SU-DHL-6 (cell line): Measurements from ENCODE around the gene SOD3.

Experiments
- H2AFZ ChIP-seq: fragments of 200-600 bp; sonication (generic); 2 replicates; pipeline ENCODE4 v1.6.1; 2014; ENCODE audit warnings: low read depth, mild to moderate bottlenecking, moderate library complexity, mixed read lengths, antibody characterized with exemption, low read length; ENCODE audit not compliant: severe bottlenecking
- H3F3A ChIP-seq: fragments of 200-600 bp; shearing (Covaris generic); 2 replicates; pipeline ENCODE4 v1.6.0; 2016; ENCODE audit warnings: antibody characterized with exemption, mild to moderate bottlenecking; ENCODE audit not compliant: insufficient read depth
- H3K27ac ChIP-seq: fragments of 200-600 bp; sonication (generic); 2 replicates; pipeline ENCODE4 v1.5.1; 2016; ENCODE audit warnings: low read depth, mild to moderate bottlenecking, low read length, moderate library complexity, mixed read lengths
- H3K27me3 ChIP-seq: fragments of 200-600 bp; sonication (generic), shearing (Covaris generic); 2 replicates; pipeline ENCODE4 v1.6.0; 2014; ENCODE audit warnings: mild to moderate bottlenecking, low read length
- H3K36me3 ChIP-seq: fragments of 200-600 bp; sonication (generic); 2 replicates; pipeline ENCODE4 v1.6.1; 2014; ENCODE audit warnings: mild to moderate bottlenecking, low read length, mixed read lengths
- H3K4me2 ChIP-seq: fragments of 300-600, 200-600 bp; shearing (Covaris generic), sonication (generic); 2 replicates; pipeline ENCODE4 v1.6.0; 2014; ENCODE audit warnings: low read length, low read depth, mild to moderate bottlenecking; ENCODE audit not compliant: poor library complexity, severe bottlenecking
- H3K4me3 ChIP-seq: fragments of 200-600 bp; sonication (generic); 2 replicates; pipeline ENCODE4 v1.5.1; 2014; ENCODE audit warnings: antibody characterized with exemption, low read length, mild to moderate bottlenecking, mixed read lengths; ENCODE audit not compliant: insufficient read depth, poor library complexity, severe bottlenecking
- H3K79me2 ChIP-seq: fragments of 200-600 bp; sonication (generic); 2 replicates; pipeline ENCODE4 v1.6.1; 2014; ENCODE audit warnings: mild to moderate bottlenecking, low read length, moderate library complexity; ENCODE audit not compliant: insufficient read depth
- H3K9ac ChIP-seq: fragments of 200-600 bp; sonication (generic); 2 replicates; pipeline ENCODE4 v1.7.0; 2014; ENCODE audit warnings: mild to moderate bottlenecking, low read length
- H3K9me2 ChIP-seq: fragments of 200-600 bp; sonication (generic); replicated peaks from 2 replicates; pipeline ENCODE4 v1.6.1; 2014; ENCODE audit warnings: low read length; ENCODE audit not compliant: insufficient read depth
- H3K9me3 ChIP-seq: fragments of 200-600 bp; sonication (generic); 2 replicates; pipeline ENCODE4 v1.6.1; 2014; ENCODE audit warnings: low read length, mixed read lengths; ENCODE audit not compliant: insufficient read depth
- H4K20me1 ChIP-seq: fragments of 200-600 bp; sonication (generic); 2 replicates; pipeline ENCODE4 v1.6.1; 2014; ENCODE audit warnings: low read depth, mild to moderate bottlenecking, antibody characterized with exemption, low read length, moderate library complexity, mixed read lengths
- EZH2phosphoT487 ChIP-seq: fragments of 200-600 bp; sonication (generic), shearing (Covaris generic); conservative IDR thresholded peaks from 2 replicates; pipeline ENCODE4 v1.6.1; 2018; ENCODE audit warnings: mild to moderate bottlenecking, antibody characterized with exemption, low read length, moderate library complexity, mixed read lengths
- TF ChIP-seq, protein P1 (sequence below): fragments of 200-600 bp; sonication (generic); IDR thresholded peaks from one replicate; pipeline ENCODE4 v1.5.1; 2017; ENCODE audit warnings: antibody characterized with exemption, mild to moderate bottlenecking, low read length, moderate library complexity; ENCODE audit not compliant: insufficient read depth, poor library complexity, severe bottlenecking

The SOD3 gene

DNA sequence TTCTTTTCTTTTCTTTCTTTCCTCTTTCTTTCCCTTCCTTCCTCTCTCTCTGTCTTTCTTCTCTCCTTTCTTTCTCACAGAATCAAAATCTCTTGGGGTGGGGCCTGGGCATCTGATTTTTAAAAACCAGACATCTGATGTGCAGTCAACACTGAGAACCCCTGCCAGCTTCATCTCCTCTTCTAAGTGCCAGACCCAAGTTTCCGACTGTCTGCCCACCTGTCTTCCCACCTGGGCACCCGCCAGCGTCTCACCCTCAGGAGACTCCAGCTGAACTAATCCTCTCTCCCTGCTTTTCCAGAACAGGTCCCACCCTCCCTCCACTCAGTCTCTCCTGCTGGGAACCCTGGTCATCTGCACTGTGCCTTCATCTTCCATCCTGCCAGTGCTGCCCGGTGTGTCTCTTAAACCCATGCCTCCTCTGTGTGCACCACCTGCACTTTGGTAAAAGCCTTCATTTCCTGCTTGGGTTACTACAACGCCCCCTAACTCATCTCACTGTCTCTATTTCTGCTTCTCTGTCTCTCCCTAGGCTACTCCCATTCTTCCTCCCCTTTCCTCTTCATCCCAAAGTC is 2.8 kb downstream of the SOD3 start:
- H3K9ac ChIP-seq, result no peak overlapping the region
- no peaks in the 10 kb centered on the region for H3K36me3 ChIP-seq
- H2AFZ ChIP-seq, result no peak overlapping the region
- no peaks in the 10 kb centered on the region for H3K27me3 ChIP-seq
- H3K79me2 ChIP-seq, result no peaks in the 10 kb centered on the region
- H3F3A ChIP-seq, result no peaks in the 10 kb centered on the region
- no peaks in the 10 kb centered on the region for H4K20me1 ChIP-seq
- no peaks in the 10 kb centered on the region for H3K9me2 ChIP-seq
- no peak overlapping the region for H3K4me2 ChIP-seq
- no peak overlapping the region for H3K27ac ChIP-seq
- no peak for TF ChIP-seq EZH2phosphoT487
- TF ChIP-seq, protein P1, sequence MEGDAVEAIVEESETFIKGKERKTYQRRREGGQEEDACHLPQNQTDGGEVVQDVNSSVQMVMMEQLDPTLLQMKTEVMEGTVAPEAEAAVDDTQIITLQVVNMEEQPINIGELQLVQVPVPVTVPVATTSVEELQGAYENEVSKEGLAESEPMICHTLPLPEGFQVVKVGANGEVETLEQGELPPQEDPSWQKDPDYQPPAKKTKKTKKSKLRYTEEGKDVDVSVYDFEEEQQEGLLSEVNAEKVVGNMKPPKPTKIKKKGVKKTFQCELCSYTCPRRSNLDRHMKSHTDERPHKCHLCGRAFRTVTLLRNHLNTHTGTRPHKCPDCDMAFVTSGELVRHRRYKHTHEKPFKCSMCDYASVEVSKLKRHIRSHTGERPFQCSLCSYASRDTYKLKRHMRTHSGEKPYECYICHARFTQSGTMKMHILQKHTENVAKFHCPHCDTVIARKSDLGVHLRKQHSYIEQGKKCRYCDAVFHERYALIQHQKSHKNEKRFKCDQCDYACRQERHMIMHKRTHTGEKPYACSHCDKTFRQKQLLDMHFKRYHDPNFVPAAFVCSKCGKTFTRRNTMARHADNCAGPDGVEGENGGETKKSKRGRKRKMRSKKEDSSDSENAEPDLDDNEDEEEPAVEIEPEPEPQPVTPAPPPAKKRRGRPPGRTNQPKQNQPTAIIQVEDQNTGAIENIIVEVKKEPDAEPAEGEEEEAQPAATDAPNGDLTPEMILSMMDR, result no peak
- no peak overlapping the region for H3K4me3 ChIP-seq
- H3K9me3 ChIP-seq, result no peaks in the 10 kb centered on the region

GRCh38 chr4:24799196-24799543 is 3.8 kb downstream of the SOD3 start:
- Histone ChIP-seq H3K9me3 (no peaks in the 10 kb centered on the region), H3K27me3 (no peaks in the 10 kb centered on the region), H3K9me2 (no peaks in the 10 kb centered on the region), H3K79me2 (no peaks in the 10 kb centered on the region), H3K4me3 (no peak overlapping the region), H2AFZ (no peak overlapping the region), H3K4me2 (no peak overlapping the region), H3K27ac (no peak overlapping the region), H3K36me3 (no peaks in the 10 kb centered on the region), H4K20me1 (no peaks in the 10 kb centered on the region), H3K9ac (no peak overlapping the region), H3F3A (no peaks in the 10 kb centered on the region)
- TF ChIP-seq EZH2phosphoT487, result no peak
- TF ChIP-seq, protein P1, result no peak

DNA sequence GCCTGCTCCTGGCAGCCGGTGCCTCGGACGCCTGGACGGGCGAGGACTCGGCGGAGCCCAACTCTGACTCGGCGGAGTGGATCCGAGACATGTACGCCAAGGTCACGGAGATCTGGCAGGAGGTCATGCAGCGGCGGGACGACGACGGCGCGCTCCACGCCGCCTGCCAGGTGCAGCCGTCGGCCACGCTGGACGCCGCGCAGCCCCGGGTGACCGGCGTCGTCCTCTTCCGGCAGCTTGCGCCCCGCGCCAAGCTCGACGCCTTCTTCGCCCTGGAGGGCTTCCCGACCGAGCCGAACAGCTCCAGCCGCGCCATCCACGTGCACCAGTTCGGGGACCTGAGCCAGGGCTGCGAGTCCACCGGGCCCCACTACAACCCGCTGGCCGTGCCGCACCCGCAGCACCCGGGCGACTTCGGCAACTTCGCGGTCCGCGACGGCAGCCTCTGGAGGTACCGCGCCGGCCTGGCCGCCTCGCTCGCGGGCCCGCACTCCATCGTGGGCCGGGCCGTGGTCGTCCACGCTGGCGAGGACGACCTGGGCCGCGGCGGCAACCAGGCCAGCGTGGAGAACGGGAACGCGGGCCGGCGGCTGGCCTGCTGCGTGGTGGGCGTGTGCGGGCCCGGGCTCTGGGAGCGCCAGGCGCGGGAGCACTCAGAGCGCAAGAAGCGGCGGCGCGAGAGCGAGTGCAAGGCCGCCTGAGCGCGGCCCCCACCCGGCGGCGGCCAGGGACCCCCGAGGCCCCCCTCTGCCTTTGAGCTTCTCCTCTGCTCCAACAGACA is 4.4 kb downstream of the SOD3 start:
- no peaks in the 10 kb centered on the region for H3F3A ChIP-seq

More for the DNA sequence above, 4.4 kb downstream of the SOD3 start:
- Histone ChIP-seq H3K9me2 (no peaks in the 10 kb centered on the region), H3K4me2 (no peak overlapping the region), H3K4me3 (no peak overlapping the region), H3K9me3 (no peaks in the 10 kb centered on the region), H4K20me1 (no peaks in the 10 kb centered on the region), H3K79me2 (no peaks in the 10 kb centered on the region), H2AFZ (no peak overlapping the region), H3K9ac (no peak overlapping the region), H3K27ac (no peak overlapping the region), H3K36me3 (no peaks in the 10 kb centered on the region), H3K27me3 (no peaks in the 10 kb centered on the region)
- no peak for TF ChIP-seq EZH2phosphoT487
- TF ChIP-seq, protein P1, result no peak
